GM21529 (cell line): Measurements from ENCODE around the gene GHRHR.

Source experiments
- ATAC-seq: cut with Tn5 transposase; IDR thresholded peaks from one replicate; pipeline ENCODE4 v1.9.1; 2021; ENCODE audit not compliant: unreplicated experiment

Gene GHRHR

GRCh38 chr7:30965883-30966282, 2.1 kb downstream of the GHRHR start:
- ATAC-seq, result no peak

- ATAC-seq, result no peak
These were observed 4.5 kb downstream of the GHRHR start for GRCh38 chr7:30968294-30968693.

DNA sequence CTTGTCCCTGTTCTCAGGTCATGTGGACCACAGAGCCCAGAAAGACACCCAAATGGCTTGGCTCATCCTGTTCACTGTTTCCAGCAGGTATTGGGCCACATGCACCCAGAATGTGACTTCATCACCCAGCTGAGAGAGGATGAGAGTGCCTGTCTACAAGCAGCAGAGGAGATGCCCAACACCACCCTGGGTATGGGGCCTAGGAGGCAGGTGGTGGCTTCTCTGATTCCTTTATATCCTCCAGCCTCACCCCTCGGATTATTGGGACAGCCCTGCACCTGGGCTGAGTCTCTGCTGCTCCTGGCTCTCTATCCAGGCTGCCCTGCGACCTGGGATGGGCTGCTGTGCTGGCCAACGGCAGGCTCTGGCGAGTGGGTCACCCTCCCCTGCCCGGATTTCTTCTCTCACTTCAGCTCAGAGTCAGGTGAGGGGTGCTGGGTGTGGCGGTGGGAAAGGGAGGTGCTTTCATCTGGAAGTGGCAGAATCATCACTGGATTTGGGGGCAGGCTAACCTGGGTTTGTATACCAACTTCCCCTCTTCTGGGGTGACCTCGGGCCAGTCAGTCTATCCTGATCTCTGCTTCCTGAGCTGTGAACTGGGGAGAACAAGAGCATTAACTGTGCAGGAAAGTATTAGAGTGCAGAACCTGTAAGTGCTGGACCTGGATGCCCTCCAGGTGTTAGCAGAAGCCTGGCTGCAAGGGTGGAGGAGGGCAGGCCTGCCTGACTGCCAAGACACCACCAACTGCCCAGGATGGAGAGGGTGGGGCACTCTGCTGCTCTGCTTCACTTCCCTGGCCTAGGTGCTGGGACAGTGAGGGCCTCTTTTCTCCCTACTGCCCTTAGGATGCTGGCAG, 5.2 kb downstream of the GHRHR start:
- ATAC-seq, result no peak

DNA sequence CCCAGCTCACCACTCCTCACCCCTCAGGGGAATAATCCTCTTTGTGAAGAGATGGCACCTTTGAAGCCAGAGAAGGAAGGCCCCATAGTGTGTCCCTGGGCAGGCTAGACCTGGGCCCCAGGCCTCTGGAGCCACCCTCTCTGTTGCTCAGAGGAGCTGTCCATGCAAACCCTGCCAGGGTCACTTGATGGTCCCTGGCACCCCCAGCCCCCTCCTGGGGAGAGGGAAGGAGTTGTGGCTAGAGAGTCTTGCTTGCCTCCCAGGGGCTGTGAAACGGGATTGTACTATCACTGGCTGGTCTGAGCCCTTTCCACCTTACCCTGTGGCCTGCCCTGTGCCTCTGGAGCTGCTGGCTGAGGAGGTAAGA, 5.8 kb downstream of the GHRHR start:
- ATAC-seq, result no peak

GRCh38 chr7:30970074-30970473, 6.3 kb downstream of the GHRHR start:
- no peak for ATAC-seq

GRCh38 chr7:30970594-30971094, 6.9 kb downstream of the GHRHR start:
- no peak for ATAC-seq

DNA sequence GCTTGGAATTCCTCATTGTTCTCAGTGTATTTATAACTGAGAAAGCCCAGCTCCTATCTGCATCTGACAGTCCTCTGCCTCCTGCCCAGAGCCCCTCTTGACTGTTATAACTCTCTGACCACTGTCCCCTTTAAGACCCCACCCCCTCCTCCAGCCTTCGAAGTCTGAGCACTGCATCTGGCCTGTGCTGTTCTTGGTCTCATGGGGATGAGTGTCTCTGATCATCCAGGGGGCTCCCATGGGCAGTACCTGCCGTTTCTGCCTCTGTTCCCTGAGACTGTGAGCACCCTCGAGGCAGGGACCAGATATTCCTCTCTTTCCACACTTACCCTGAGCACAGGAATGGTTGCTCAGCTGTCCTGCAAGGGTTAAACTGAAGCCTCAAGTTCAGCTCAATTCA, 7.7 kb downstream of the GHRHR start:
- ATAC-seq, result no peak

DNA sequence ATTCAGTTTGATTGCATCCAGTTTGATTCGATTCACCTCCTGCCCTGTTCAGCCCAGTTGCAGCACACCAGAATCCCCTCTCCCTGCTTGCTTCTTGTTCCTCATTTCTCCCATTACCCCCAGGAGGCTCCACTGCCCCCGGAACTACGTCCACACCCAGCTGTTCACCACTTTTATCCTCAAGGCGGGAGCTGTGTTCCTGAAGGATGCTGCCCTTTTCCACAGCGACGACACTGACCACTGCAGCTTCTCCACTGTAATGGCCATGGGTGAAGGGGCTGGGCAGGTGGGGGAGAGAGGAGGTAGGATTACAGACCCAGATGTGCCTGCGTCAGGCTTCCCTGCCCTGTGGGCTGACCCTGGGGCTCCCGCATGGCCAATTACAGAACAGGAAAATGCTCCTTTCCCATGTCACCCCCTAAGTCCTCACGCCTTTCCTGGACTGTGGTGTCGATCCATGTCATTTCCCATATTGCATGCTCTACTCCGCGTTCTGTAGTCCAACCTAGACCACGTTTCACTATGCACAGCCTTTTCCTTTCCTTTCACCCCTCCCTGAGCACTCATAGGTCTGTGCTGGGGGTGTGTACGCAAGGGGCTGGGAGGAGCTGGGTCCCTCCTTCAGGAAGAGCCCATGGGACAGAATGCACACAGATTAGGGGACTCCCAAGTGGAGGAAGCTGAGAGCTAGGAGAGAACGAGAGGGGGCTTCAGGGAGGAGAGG, 8.2 kb downstream of the GHRHR start:
- ATAC-seq, result no peak

DNA sequence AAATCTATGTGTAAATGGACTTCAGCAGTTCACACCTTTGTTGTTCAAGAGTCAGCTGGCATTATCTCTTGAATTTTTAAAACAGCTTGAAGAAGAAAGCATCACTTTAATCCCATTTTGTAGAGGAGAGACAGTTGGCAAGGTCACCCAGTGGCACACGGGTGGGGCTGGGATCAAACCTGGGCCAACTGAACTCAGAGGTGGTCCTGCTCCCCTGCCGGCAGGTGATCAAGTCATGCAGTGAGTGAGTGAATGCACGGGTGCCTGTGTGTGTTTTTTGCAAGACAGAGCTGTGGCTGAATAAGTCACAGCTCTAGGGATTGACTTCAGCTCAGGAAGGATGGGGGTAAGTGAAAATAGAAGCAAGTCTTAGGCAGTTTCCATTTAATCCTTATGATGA, 9.5 kb downstream of the GHRHR start:
- ATAC-seq, result no peak

DNA sequence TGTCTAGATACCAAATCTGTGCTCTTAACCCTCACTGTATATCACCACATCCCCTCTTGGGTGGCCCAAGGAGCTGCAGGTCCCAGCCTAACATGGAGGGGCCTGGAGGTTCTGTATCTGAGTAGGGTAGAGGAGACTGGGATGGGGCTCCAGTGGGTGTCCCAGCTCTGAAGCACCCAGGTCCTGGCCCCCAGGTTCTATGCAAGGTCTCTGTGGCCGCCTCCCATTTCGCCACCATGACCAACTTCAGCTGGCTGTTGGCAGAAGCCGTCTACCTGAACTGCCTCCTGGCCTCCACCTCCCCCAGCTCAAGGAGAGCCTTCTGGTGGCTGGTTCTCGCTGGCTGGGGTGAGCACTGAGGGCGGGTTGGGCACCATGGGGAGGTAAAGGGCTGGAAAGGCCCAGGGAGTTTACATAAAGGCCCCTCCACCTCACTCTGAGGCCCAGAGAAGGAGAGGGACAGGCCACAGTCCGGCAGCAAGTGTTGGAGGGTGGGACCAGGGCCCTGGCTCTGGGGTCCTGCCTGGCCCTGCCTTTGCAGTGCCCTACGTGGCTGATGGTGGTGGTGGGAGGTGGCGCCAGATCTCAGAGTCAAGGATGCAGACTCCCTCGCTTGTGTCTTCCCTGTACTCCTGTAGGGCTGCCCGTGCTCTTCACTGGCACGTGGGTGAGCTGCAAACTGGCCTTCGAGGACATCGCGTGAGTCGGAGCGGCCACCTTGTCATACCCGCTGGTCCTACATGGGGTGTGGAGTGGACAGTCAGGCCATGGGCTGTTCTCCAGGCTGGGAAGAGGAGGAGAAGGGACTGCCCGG, 10.2 kb downstream of the GHRHR start:
- no peak for ATAC-seq

GRCh38 chr7:30974605-30975255, 11.0 kb downstream of the GHRHR start:
- peak; percentile 98 for ATAC-seq

DNA sequence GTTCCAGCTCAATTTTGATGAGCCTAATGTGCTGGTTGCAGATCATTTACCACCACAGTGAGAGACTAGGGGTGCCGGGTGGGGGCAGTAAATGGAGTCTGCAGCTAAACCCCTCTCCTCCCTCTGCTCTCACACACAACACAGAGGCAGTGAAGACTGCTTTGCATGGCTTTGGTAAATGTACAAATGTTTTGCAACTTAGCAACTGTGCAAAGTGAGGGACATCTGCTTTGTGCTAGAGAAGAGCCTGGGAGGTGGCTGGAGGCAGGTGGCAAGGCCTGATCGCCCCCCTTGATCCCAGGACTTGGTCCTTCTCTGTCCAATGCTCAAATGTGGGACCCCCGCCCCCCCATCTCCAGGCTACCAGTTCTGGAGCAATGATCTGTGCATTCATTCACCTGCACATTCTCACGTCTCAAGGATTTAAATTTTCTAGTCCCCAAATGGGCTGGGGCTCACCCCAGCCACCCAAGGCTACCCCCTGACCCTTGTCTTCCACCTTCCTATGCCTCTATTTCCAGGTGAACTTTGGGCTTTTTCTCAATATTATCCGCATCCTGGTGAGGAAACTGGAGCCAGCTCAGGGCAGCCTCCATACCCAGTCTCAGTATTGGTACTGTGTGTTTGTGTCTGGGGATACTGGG, 11.6 kb downstream of the GHRHR start:
- ATAC-seq, result no peak

DNA sequence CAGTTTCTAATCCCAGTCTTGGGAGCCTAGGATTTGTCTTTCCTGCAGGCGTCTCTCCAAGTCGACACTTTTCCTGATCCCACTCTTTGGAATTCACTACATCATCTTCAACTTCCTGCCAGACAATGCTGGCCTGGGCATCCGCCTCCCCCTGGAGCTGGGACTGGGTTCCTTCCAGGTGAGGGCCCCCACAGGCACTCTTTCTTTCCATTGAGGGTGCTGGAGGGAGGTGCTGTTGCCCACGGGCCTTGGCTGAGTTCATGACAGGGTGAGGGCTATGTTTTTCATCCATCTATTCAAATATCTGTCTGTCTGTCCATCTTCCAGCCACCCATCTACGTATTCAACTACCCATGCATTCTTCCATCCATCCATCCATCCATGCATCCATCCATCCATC, 12.6 kb downstream of the GHRHR start:
- ATAC-seq, result no peak

DNA sequence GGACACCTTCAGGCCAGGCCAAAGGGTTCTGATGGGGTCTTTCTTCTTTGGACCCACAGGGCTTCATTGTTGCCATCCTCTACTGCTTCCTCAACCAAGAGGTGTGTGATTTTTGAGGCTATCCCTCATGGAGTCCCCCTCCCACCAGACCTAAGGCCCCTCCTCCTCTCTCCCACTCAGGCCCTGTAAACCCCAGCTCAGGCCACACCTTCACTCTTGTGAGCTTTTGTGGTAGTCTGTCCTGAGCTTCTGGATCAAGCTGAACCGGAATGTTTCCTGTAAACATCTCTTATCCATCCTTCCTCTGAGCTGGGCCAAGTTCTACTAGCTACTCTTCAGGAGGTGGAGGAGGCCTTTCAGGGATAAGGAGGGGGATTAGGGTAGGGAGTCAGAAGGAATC, 13.5 kb downstream of the GHRHR start:
- no peak for ATAC-seq

DNA sequence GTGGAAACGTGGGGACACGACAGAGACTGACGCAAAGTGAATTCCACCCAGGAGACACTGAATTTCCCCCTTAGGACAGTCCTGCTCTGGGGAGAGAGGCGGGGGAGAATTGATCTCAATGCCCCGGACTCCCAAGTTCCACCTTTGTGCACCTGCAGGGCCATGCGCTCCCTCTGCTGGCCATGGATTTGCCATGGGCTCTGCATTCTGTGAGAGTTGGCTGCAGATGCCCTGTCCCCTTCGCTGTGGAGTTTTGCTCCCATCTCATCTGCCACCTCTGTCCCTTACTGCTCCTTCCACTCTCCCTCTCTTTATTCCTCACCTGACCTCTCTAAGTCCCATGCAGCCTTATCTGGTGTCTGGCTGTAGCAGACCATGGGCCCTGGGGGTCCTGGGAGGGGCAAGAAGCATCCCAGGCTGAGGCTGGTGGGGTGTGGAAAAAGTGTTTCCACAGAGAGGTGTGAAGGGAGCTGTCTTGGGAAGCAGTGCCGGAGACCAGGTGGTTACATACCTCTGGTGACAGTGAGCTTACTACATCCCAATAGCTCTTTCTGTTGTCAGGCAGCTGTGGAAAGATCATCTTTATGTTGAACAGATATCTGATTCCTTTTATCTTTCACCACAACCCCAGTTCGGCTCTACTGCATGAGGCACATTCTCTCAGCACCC, 14.3 kb downstream of the GHRHR start:
- no peak for ATAC-seq

DNA sequence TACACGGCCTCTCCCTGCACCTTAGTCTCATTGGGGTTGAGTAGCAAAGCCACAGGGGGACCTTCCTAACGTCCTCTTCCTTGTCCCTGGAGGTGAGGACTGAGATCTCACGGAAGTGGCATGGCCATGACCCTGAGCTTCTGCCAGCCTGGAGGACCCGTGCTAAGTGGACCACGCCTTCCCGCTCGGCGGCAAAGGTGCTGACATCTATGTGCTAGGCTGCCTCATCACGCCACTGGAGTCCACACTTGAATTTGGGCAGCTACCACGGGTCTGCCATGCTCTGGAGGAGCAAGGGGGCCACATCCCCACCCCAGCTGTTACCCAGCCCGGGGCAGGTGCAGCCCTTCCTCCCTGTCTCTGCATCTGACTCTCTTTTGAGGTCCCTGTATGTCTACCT, 15.3 kb downstream of the GHRHR start:
- ATAC-seq, result no peak

DNA sequence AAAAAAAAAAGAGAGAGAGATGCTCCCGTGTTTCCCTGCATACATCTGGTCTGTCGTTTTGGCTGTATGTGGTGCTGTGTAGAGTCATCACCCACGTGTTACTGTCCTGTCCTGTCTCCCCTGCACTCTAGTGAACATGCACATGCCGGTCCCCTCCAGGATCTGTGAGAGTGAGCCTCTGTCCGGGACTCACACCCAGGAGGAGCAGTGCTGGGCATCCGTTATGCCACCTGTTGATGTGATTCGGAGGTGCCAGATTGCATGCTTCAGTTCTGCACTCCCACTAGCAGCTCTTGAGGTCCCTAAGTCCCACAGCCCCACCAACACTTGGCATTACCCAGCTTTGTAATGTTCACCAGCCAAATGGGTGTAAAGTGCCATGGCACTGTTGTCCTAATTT, 16.4 kb downstream of the GHRHR start:
- no peak for ATAC-seq

DNA sequence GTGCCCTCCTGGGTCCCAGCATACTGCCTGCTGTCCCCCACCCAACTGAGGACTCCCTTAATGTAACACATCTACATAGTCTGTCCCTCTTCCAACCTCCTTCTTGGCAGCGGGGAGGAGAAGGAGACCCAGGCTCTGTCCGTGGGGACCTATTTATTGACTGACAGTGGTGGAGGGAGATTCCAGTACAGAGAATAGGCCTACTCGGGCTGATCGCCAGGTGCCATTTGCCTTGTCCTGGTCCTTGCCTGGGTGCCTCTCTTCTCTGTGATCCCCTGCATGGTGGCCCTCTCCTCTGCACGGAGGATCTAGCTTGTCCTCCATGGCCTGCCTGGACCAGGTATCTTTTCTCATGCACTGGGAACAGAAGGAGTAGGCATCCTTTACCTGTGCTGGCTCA, 17.0 kb downstream of the GHRHR start:
- no peak for ATAC-seq

DNA sequence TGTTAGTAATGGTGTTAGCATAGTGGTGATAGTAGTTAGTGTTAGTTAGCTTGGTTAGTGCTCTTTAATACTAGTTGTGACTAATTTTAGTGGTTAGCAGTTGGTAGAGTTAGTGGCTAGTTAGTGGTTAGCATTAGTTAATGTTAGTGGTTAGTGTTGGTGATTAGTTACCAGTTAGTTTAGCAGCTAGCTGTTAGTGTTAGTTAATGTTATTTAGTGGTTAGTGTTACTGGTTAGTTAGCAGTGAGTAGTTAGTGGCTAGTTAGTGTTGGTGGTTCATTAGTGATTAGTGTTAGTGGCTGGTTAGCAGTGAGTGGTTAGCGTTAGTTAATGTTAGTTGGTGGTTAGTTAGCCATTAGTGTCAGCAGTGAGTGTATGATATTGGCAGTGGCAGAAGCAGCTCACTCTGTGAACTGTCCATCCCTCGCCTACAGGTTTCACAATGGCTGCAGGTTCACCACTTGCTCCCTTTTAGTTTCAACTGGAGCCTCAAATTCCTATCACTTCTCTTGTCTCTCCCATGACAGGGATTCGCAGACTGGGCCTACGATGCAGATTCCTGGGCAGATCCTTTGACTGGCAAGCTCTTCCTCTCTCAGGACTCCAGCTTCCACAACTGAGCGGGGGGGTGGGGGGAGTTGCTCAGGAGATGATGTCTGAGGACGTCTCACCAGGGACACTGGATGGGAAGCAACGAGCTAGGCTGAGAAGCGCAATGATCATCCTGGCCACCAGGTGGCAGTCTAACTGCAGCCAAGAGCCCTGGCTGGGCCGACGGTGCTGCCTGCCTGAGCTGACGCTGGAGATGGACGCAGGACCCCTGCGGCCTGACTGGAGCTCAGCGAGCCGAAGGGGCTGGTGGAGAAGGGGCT, 19.5 kb downstream of the GHRHR start:
- peak; percentile 90 for ATAC-seq
